Measurements from ENCODE around the gene MDK. TPM values are rescaled to one million over a fixed set of nuclear protein-coding genes. Genes with fewer than 3 reads are reported as not detected.

Gene MDK
- total and polyA plus RNA-seq, 2 experiments from 2014 or later, result 562 to 1,225 TPM

DNA sequence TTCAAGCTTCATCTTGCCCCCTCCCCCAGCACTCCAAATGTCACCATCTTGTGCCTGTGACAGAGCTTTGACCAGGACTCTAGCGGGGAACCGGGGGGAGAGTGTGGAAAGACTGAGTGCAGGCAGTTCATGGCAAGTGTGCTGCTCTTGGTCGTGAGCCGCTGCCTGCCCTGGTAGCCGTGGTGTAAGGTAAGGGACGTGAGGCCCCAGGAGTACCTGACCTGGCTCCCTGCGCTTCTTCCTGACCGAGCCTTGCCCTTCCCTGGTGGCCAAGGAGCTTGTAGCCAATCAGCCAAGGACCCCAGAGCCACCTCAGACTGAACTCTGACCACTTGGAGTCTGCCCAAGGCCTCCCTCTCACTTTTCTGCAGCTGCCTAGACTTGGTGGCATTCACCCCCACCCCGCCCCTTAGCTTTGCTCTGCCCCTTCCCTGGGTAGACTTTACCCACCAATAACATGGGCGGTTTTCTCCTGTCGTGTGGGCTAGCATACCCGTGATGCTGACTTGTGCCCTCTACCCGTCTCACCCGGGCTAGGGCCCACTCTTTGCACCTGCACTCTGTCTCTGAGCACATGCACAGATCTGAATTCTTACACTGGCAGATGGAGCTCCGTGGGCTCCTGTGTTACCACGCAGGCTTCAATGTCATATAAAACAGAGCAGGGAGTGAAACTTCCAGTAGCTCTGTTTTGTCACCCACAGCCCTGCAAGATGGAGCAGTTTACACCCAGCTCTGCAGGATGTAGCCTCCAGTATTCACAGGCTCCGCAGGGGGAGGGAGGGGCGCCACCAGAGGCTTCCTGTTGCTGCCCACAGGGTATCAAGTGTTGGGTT lies 32.7 kb upstream of the MDK start:
- TF ChIP-seq EZH2 (IDR thresholded peaks at IDR 0.05; ENCODE audit: borderline replicate concordance) (no peak), EZH2phosphoT487 (IDR thresholded peaks at IDR 0.05; ENCODE audit: low read depth, severe bottlenecking, unreplicated experiment) (no peak)
- TF ChIP-seq, protein P1, sequence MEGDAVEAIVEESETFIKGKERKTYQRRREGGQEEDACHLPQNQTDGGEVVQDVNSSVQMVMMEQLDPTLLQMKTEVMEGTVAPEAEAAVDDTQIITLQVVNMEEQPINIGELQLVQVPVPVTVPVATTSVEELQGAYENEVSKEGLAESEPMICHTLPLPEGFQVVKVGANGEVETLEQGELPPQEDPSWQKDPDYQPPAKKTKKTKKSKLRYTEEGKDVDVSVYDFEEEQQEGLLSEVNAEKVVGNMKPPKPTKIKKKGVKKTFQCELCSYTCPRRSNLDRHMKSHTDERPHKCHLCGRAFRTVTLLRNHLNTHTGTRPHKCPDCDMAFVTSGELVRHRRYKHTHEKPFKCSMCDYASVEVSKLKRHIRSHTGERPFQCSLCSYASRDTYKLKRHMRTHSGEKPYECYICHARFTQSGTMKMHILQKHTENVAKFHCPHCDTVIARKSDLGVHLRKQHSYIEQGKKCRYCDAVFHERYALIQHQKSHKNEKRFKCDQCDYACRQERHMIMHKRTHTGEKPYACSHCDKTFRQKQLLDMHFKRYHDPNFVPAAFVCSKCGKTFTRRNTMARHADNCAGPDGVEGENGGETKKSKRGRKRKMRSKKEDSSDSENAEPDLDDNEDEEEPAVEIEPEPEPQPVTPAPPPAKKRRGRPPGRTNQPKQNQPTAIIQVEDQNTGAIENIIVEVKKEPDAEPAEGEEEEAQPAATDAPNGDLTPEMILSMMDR (IDR thresholded peaks at IDR 0.05; ENCODE audit: poor library complexity), result no peak
- Histone ChIP-seq H3K9me2 (replicated peaks; ENCODE audit: insufficient read depth) (no peaks in the 10 kb centered on the region), H3K27me3 (no peaks in the 10 kb centered on the region), H3K4me3 (no peak overlapping the region), H3K36me3 (replicated peaks; ENCODE audit: insufficient read depth, low read depth) (no peaks in the 10 kb centered on the region), H3K79me2 (peaks cover 56% of the 10 kb centered on the region), H3K27ac (no peak overlapping the region), H3K4me2 (peak overlapping the region; percentile 96), H4K20me1 (ENCODE audit: insufficient read depth, poor library complexity, severe bottlenecking) (peaks cover 11% of the 10 kb centered on the region), H2AFZ (no peak overlapping the region), H3K9me3 (ENCODE audit: low read depth) (no peaks in the 10 kb centered on the region), H3K4me1 (ENCODE audit: insufficient read depth) (peaks cover 14% of the 10 kb centered on the region)
- WGBS (ENCODE audit: low lambda C conversion rate, missing lambda C conversion rate), result 70% methylated on average over 18 of the region's 18 CpGs
- no peak for DNase-seq (ENCODE audit: low spot score)

DNA sequence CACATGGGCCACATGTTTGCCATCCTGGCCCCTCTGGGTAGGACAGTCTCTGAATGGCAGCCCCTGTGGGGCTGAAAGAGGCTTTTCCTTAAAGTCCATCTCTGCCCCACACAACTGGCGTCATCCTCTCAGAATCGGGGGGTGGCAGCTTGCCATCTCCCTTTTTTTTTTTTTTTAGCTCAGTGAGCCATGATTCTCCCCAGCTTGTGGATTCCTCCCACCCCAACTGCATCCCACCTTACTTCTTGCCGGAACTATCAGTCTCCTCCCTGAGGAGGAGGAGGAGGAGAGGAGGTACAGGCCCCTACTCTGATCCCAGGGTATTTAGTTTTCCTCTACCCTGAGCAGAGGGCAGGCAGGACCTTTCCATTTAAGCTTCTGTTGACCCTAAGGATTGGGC lies 30.8 kb upstream of the MDK start:
- H3K4me1 ChIP-seq (ENCODE audit: insufficient read depth), result peaks cover 14% of the 10 kb centered on the region
- H2AFZ ChIP-seq, result no peak overlapping the region
- H3K9me3 ChIP-seq (ENCODE audit: low read depth), result no peaks in the 10 kb centered on the region
- H3K27ac ChIP-seq, result no peak overlapping the region
- no peaks in the 10 kb centered on the region for H3K9me2 ChIP-seq (replicated peaks; ENCODE audit: insufficient read depth)
- peaks cover 11% of the 10 kb centered on the region for H4K20me1 ChIP-seq (ENCODE audit: insufficient read depth, poor library complexity, severe bottlenecking)
- WGBS (ENCODE audit: low lambda C conversion rate, missing lambda C conversion rate), result 97% methylated on average over 3 of the region's 3 CpGs
- H3K36me3 ChIP-seq (replicated peaks; ENCODE audit: insufficient read depth, low read depth), result no peaks in the 10 kb centered on the region
- no peak for DNase-seq (ENCODE audit: low spot score)
- H3K27me3 ChIP-seq, result no peaks in the 10 kb centered on the region
- H3K79me2 ChIP-seq, result peaks cover 74% of the 10 kb centered on the region
- no peak overlapping the region for H3K4me2 ChIP-seq
- no peak overlapping the region for H3K4me3 ChIP-seq
- TF ChIP-seq EZH2phosphoT487 (IDR thresholded peaks at IDR 0.05; ENCODE audit: low read depth, severe bottlenecking, unreplicated experiment) (no peak), EZH2 (IDR thresholded peaks at IDR 0.05; ENCODE audit: borderline replicate concordance) (no peak)
- TF ChIP-seq, protein P1 (IDR thresholded peaks at IDR 0.05; ENCODE audit: poor library complexity), result no peak

- peaks cover 14% of the 10 kb centered on the region for H3K4me1 ChIP-seq (ENCODE audit: insufficient read depth)
- 90% methylated on average over 8 of the region's 8 CpGs for WGBS (ENCODE audit: low lambda C conversion rate, missing lambda C conversion rate)
- H4K20me1 ChIP-seq (ENCODE audit: insufficient read depth, poor library complexity, severe bottlenecking), result peaks cover 11% of the 10 kb centered on the region
- H2AFZ ChIP-seq, result no peak overlapping the region
- H3K27me3 ChIP-seq, result no peaks in the 10 kb centered on the region
- H3K36me3 ChIP-seq (replicated peaks; ENCODE audit: insufficient read depth, low read depth), result no peaks in the 10 kb centered on the region
- no peak for TF ChIP-seq EZH2 (IDR thresholded peaks at IDR 0.05; ENCODE audit: borderline replicate concordance)
- TF ChIP-seq EZH2phosphoT487 (IDR thresholded peaks at IDR 0.05; ENCODE audit: low read depth, severe bottlenecking, unreplicated experiment), result no peak
- TF ChIP-seq, protein P1 (IDR thresholded peaks at IDR 0.05; ENCODE audit: poor library complexity), result no peak
- no peak overlapping the region for H3K27ac ChIP-seq
- no peak overlapping the region for H3K4me2 ChIP-seq
- no peak overlapping the region for H3K4me3 ChIP-seq
- no peak for DNase-seq (ENCODE audit: low spot score)
- H3K79me2 ChIP-seq, result peaks cover 76% of the 10 kb centered on the region
- H3K9me2 ChIP-seq (replicated peaks; ENCODE audit: insufficient read depth), result no peaks in the 10 kb centered on the region
- no peaks in the 10 kb centered on the region for H3K9me3 ChIP-seq (ENCODE audit: low read depth)
These were observed 30.3 kb upstream of the MDK start for GRCh38 chr11:46351148-46351547.
